Liver (tissue), 9 donors: ENCODE data around the gene OTOP2. TPM values are rescaled to one million over a fixed set of nuclear protein-coding genes. Genes with fewer than 3 reads are reported as not detected.

ENCODE experiments used
- DNase-seq: peaks from one replicate; pipeline ENCODE4 v3.0.0-alpha.2; 2017; ENCODE audit warnings: low spot score
- H3K27ac ChIP-seq, 2 donors: one replicate each; pipeline ENCODE4 v1.7.0; 2013; ENCODE audit warnings: inconsistent platforms in 2 of 2, low read length in 2 of 2, control low read depth in 1 of 2, low read depth in 1 of 2, mild to moderate bottlenecking in 1 of 2
- H3K27me3 ChIP-seq, 4 donors: one replicate each; pipeline versions ENCODE4 v1.6.1 to v1.7.0; 2013; ENCODE audit warnings: low read length in 3 of 4, inconsistent platforms in 1 of 4, mild to moderate bottlenecking in 1 of 4, moderate library complexity in 1 of 4; ENCODE audit not compliant: control insufficient read depth in 4 of 4, insufficient read depth in 4 of 4
- H3K36me3 ChIP-seq, 4 donors: one replicate each; pipeline versions ENCODE4 v1.6.1 to v1.7.0; 2013; ENCODE audit warnings: low read length in 3 of 4, mild to moderate bottlenecking in 3 of 4, low read depth in 1 of 4, moderate library complexity in 1 of 4; ENCODE audit not compliant: control insufficient read depth in 4 of 4, insufficient read depth in 3 of 4
- H3K4me1 ChIP-seq, 4 donors: one replicate each; pipeline versions ENCODE4 v1.6.1 to v1.7.0; 2013; ENCODE audit warnings: low read length in 3 of 4, mild to moderate bottlenecking in 3 of 4, moderate library complexity in 1 of 4; ENCODE audit not compliant: control insufficient read depth in 4 of 4, insufficient read depth in 4 of 4
- H3K4me3 ChIP-seq, 3 donors: one replicate each; pipeline versions ENCODE4 v1.6.1 to v1.7.0; 2013; ENCODE audit warnings: low read length in 3 of 3, control low read depth in 1 of 3, low read depth in 1 of 3, mild to moderate bottlenecking in 1 of 3
- H3K9ac ChIP-seq, 2 donors: one replicate each; pipeline ENCODE4 v1.7.0; 2013; ENCODE audit warnings: low read length in 2 of 2, mild to moderate bottlenecking in 2 of 2, moderate library complexity in 2 of 2, control low read depth in 1 of 2, low read depth in 1 of 2
- H3K9me3 ChIP-seq, 4 donors: one replicate each; pipeline versions ENCODE4 v1.6.1 to v1.7.0; 2013; ENCODE audit warnings: low read length in 3 of 4; ENCODE audit not compliant: control insufficient read depth in 4 of 4
- ATF3 ChIP-seq: IDR thresholded peaks from 2 replicates; pipeline ENCODE4 v1.6.1; 2016; ENCODE audit warnings: antibody characterized with exemption
- EGR1 ChIP-seq, 2 donors: IDR thresholded peaks; 2 replicates each; pipeline ENCODE4 v1.6.1; 2016 to 2018; ENCODE audit warnings: antibody characterized with exemption in 2 of 2, low read depth in 2 of 2
- FOXA1 ChIP-seq: IDR thresholded peaks from 2 replicates; pipeline ENCODE4 v1.6.1; 2016; ENCODE audit warnings: antibody characterized with exemption
- FOXA2 ChIP-seq: IDR thresholded peaks from 2 replicates; pipeline ENCODE4 v1.6.1; 2016; ENCODE audit warnings: antibody characterized with exemption
- GABPA ChIP-seq, 2 donors: IDR thresholded peaks in 1 of 2; conservative IDR thresholded peaks in 1 of 2; 2 replicates each; pipeline ENCODE4 v1.6.1; 2016; ENCODE audit warnings: antibody characterized with exemption in 2 of 2, mild to moderate bottlenecking in 1 of 2, moderate library complexity in 1 of 2
- HNF4A ChIP-seq, 2 donors: conservative IDR thresholded peaks; 2 replicates each; pipeline ENCODE4 v1.6.1; 2016; ENCODE audit warnings: antibody characterized with exemption in 2 of 2, mild to moderate bottlenecking in 2 of 2
- HNF4G ChIP-seq: IDR thresholded peaks from 2 replicates; pipeline ENCODE4 v1.6.1; 2016; ENCODE audit warnings: antibody characterized with exemption
- JUND ChIP-seq, 2 donors: IDR thresholded peaks; 2 replicates each; pipeline ENCODE4 v1.6.1; 2016; ENCODE audit warnings: antibody characterized with exemption in 2 of 2
- MAX ChIP-seq: IDR thresholded peaks from 2 replicates; pipeline ENCODE4 v1.6.1; 2016; ENCODE audit warnings: antibody characterized with exemption
- NR2F2 ChIP-seq: IDR thresholded peaks from 2 replicates; pipeline ENCODE4 v1.6.1; 2016; ENCODE audit warnings: antibody characterized with exemption
- RAD21 ChIP-seq, 2 donors: IDR thresholded peaks; 2 replicates each; pipeline ENCODE4 v1.6.1; 2016; ENCODE audit warnings: antibody characterized with exemption in 2 of 2, mild to moderate bottlenecking in 2 of 2
- REST ChIP-seq: IDR thresholded peaks from 2 replicates; pipeline ENCODE4 v1.6.1; 2016; ENCODE audit warnings: antibody characterized with exemption, mild to moderate bottlenecking
- RXRA ChIP-seq, 2 donors: IDR thresholded peaks; 2 replicates each; pipeline ENCODE4 v1.6.1; 2017 to 2018; ENCODE audit warnings: antibody characterized with exemption in 2 of 2, mild to moderate bottlenecking in 1 of 2
- SP1 ChIP-seq: IDR thresholded peaks from 2 replicates; pipeline ENCODE4 v1.6.1; 2018; ENCODE audit warnings: antibody characterized with exemption, mild to moderate bottlenecking
- TAF1 ChIP-seq: conservative IDR thresholded peaks from 2 replicates; pipeline ENCODE4 v1.6.1; 2016; ENCODE audit warnings: antibody characterized with exemption, mild to moderate bottlenecking
- YY1 ChIP-seq: IDR thresholded peaks from 2 replicates; pipeline ENCODE4 v1.6.1; 2016; ENCODE audit warnings: antibody characterized with exemption, mild to moderate bottlenecking
- ZBTB33 ChIP-seq: IDR thresholded peaks from 2 replicates; pipeline ENCODE4 v1.6.1; 2016; ENCODE audit warnings: antibody characterized with exemption
- whole genome bisulfite sequencing: extraction: QIAGEN DNeasy Blood & Tissue Kit; methylation state at CpG from one replicate; pipeline ENCODE4 v1.1.7; 2013; 5-methylcytosine and 5-hydroxymethylcytosine counted together
- polyA plus RNA-seq, 2 donors: library from polyadenylated mRNA; stranded (reverse) in 1 of 2; unstranded in 1 of 2; fragments of 200-250 nt in 1 of 2; fragments of >200 nt in 1 of 2; fragmentation: Nextera tagmentation in 1 of 2; extraction: Ambion mirVana in 1 of 2; gene quantifications; one replicate each; pipeline versions ENCODE4 v1.2.1 to v1.2.3, GENCODE V29; 2013 to 2015
- total RNA-seq, 2 donors: library from RNA; depleted of rRNA; stranded (reverse); fragments of >200 nt; gene quantifications; one replicate each; pipeline ENCODE4 v1.2.3, GENCODE V29; 2014
- donor health status: healthy.
- donor health status: healthy.
- donor health status: healthy.
- donor health status: healthy.
- donor health status: healthy.

Gene OTOP2
- total and polyA plus RNA-seq, 4 donors, result not detected

- H3K27ac ChIP-seq, result no peak overlapping the region
- TF ChIP-seq RXRA (IDR thresholded peaks at IDR 0.05), result no peak
- TF ChIP-seq NR2F2, result no peak
- no peak for TF ChIP-seq FOXA1
- TF ChIP-seq YY1, result no peak
- no peak for TF ChIP-seq ATF3
- TF ChIP-seq HNF4G, result no peak
- no peak for TF ChIP-seq FOXA2
- no peak for TF ChIP-seq RAD21 (IDR thresholded peaks at IDR 0.05)
- TF ChIP-seq HNF4A (conservative IDR thresholded peaks at IDR 0.05), result no peak
- no peak for TF ChIP-seq REST
- no peak for TF ChIP-seq EGR1 (IDR thresholded peaks at IDR 0.05; ENCODE audit: low read depth in 2 of 2)
- no peak for TF ChIP-seq GABPA (IDR thresholded peaks at IDR 0.05 in 1 of 2, conservative IDR thresholded peaks at IDR 0.05 in 1 of 2)
- TF ChIP-seq SP1, result no peak
- TF ChIP-seq MAX, result no peak
- TF ChIP-seq TAF1, result no peak
- WGBS, result 76% methylated on average over 4 of the region's 4 CpGs
Observed at GRCh38 chr17:74975943-74976342, 51.9 kb downstream of the OTOP2 start.

GRCh38 chr17:74977802-74978201 is 53.7 kb downstream of the OTOP2 start:
- Histone ChIP-seq H3K4me1 (peaks cover 4 to 14% (median 8%) of the 10 kb centered on the region in 4 donors), H3K4me3 (no peak overlapping the region), H3K27ac (no peak overlapping the region), H3K36me3 (no peaks in the 10 kb centered on the region), H3K9ac (no peak overlapping the region), H3K9me3 (no peaks in the 10 kb centered on the region), H3K27me3 (peaks cover 0 to 3% (median under 1%) of the 10 kb centered on the region in 4 donors)
- no peak for DNase-seq
- 94% methylated on average over 3 of the region's 3 CpGs for WGBS
- TF ChIP-seq NR2F2 (no peak), ATF3 (no peak), TAF1 (no peak), ZBTB33 (no peak), FOXA1 (no peak), JUND (IDR thresholded peaks at IDR 0.05) (no peak)

More at GRCh38 chr17:74975943-74976342, 51.9 kb downstream of the OTOP2 start:
- Histone ChIP-seq H3K9me3 (no peaks in the 10 kb centered on the region), H3K36me3 (no peaks in the 10 kb centered on the region), H3K27me3 (peaks cover 0 to 6% (median under 1%) of the 10 kb centered on the region in 4 donors), H3K9ac (no peak overlapping the region), H3K4me1 (peaks cover 4 to 12% (median 5%) of the 10 kb centered on the region in 4 donors), H3K4me3 (no peak overlapping the region)
- no peak for DNase-seq
